Skeletal muscle cell (primary cell): ENCODE data around the gene MYRF.

Experiments used
- DNase-seq: peaks from one replicate; pipeline ENCODE4 v3.0.0-alpha.2; 2010; ENCODE audit warnings: low read depth
- H3K4me3 ChIP-seq: 2 replicates; pipeline ENCODE4 v1.5.1; 2011; ENCODE audit warnings: low read depth, mild to moderate bottlenecking, control low read depth, low read length, moderate library complexity

The MYRF gene

DNA sequence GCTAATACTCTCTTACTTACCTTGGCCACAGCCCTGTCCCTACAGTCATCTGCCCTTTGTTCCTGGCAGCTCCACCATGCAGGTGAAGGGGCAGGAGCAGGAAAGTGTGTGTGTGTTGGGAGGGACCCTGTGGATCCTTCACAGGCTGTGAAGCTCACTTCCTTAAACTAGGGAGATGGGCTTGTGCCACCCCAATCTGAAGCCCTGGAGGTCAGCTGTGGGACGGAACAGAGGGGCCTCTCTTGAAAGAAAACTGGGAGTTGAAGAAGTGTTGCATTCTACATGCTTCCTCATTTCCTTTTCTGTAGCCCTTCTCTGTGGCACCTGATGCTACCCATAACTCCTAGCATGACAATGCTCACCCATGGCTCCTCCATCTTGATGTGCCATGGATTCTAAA, 52.7 kb downstream of the MYRF start:
- no peak for DNase-seq
- H3K4me3 ChIP-seq: no peak overlapping the region

GRCh38 chr11:61806785-61807184, 54.3 kb downstream of the MYRF start:
- no peak overlapping the region for H3K4me3 ChIP-seq
- DNase-seq: no peak

DNA sequence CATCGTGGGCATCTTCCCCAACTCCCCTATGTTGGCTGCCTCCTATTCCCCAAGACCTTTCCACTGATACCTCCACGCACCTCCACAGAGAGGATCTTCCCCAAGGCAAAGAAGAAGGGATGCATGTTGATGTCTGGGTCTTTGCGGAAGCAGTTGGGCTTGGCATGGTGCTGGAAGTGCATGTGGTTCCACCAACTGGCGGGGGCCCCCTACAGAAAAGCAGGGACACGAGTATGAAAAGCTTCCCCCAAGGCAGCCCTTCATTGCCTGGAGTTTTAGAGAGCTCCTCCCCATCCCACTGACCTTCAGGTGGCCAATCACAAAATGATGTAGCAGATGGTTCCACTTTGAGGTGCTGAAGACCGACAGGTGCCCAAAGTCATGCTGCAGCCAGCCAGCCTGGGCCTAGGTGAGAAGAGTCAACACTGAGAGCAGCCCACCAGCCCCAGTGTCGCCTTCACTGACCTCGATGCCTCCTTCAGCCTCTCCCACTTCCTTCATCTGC, 58.3 kb downstream of the MYRF start:
- H3K4me3 ChIP-seq: no peak overlapping the region
- DNase-seq: no peak

DNA sequence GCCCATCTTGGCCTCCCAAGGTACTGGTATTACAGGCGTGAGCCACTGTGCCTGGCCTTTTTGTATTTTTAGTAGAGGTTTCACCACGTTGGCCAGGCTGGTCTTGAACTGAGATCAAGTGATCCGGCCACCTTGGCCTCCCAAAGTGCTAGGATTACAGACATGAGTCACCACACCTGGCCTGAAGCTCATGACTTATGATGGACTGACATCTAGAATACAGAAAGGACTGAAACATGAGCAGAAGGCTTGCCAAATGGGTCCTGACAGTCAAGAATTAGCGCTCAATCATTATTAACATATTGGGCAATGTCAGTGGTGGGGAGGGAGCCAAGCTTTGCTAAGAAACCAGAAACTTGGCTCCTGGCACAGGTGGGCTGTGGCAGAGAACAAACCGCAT, 59.4 kb downstream of the MYRF start:
- DNase-seq: no peak
- no peak overlapping the region for H3K4me3 ChIP-seq

GRCh38 chr11:61812736-61813411, 60.4 kb downstream of the MYRF start:
- no peak overlapping the region for H3K4me3 ChIP-seq
- no peak for DNase-seq

- no peak for DNase-seq
- peak overlapping the region; percentile 74 for H3K4me3 ChIP-seq
These were observed 62.0 kb downstream of the MYRF start for GRCh38 chr11:61814247-61814957.

DNA sequence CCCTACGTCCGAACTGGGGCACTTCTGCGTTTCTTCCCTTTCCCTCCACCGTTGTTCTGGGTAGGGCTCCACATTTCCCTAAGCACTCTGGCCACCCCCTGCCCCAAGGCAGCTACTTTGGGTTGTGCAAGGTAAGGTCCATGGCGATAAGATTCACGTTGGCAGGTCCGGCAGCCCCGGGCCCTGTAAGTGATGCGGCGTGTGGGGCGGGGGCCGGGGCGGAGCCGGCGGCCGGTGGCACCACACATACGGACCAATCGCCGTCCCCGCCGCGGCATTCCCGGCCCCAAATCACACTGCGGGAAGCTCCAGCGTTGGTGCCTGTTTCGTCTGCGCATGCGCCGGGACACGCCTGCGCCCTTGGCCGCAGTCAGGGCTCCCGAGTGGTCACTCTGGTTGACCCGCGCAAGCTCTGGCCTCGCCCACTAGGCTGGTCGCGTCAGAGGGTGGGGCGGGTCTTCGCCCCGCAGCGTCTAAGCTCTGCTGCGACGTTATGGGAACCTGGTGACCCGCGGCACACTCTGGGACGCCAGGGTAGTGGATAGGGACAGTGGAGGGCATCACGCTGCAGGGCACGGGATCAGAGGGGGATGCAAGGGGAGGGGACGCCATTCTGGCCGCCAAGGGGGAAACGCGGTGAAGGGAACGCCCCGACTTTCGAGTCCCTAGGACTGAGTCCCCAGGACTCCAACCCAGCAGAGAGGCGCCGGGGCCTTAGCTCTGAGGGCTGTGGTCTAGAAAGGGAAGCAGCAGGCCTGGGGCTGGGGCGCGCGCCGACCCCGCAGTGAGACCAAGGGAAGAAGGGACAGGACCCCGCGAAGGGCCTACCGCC, 62.7 kb downstream of the MYRF start:
- peak overlapping the region; percentile 74 for H3K4me3 ChIP-seq
- peak; percentile 91 for DNase-seq

GRCh38 chr11:61815790-61816735, 63.6 kb downstream of the MYRF start:
- no peak for DNase-seq
- H3K4me3 ChIP-seq: peak overlapping the region; percentile 74

GRCh38 chr11:61816736-61817455, 64.5 kb downstream of the MYRF start, which contains the start of gene FADS1:
Gene FADS1, minus strand, starts transcription at chr11:61817003. Its CDS starts 74 bp downstream, at chr11:61816929.
- peak within 1 kb of the TSS; percentile 74 for H3K4me3 ChIP-seq
- peak; percentile 90 for DNase-seq

GRCh38 chr11:61817471-61818202, 65.2 kb downstream of the MYRF start:
- no peak for DNase-seq
- peak overlapping the region; percentile 74 for H3K4me3 ChIP-seq

- no peak overlapping the region for H3K4me3 ChIP-seq
- DNase-seq: no peak
These were observed 67.7 kb downstream of the MYRF start for GRCh38 chr11:61820174-61820573.

DNA sequence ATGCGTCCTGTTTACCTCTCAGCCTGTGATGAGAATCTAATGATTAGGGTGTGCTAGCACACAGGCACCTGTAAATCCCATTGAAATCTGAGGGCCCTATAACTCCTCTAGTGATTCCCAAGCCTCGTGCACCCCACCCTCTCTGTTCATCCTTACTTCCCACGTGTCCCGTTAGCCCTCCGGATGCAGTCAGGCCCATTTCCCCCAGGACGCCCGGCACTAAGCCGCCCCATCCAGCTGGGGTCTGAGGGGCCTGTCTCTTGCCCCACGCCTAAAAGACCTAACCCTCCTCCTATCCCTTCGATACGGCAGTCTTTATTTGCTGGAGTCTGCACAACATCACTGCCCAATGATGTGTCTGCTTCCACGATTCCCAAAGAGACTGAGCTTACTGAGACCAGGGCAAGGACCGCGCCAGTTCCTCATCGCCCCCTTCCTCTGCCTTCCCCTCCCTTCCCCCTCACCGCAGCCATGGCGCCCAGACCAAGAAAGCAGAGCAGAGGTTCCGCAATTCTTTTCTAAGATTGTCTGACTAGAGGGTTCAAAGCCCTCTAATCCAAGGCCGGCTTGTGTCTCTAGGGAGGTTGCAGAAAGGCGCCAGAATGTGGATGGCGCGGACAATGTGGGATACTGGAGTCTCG, 74.6 kb downstream of the MYRF start:
- DNase-seq: no peak

DNA sequence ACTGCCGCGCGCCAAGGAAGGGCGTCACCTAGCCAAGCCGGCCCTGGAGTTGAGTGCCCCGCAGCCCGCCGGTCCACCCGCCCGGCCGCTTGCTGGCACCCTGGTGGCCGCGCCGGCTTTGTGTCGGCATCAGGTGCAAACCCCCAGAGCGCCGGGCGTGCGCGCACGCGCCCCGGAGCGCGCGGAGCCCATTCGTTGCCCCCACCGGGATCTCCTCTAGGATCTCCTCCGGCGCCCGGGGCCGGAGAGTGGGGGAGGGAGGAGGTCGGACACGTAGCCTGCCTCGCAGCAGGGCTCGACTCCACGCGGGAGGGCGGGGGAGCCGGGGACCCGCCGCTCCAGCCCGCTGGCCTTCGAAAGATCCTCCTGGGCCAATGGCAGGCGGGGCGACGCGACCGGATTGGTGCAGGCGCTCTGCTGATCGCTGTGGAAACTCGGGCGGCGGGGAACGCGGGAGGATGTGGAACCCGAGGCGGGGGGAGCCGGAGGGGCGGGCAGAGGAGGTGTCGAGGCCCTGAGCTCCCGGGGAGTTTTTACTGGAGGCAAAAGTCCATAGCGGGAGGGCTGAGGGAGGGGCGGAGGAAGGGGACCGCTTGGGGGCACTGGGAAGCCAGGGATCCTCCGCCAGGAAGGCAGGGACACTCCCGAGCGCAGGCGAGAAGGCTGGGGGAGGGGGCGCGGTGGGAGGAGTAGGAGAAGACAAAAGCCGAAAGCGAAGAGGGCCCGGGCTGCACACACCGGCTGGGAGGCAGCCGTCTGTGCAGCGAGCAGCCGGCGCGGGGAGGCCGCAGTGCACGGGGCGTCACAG, 75.3 kb downstream of the MYRF start, which contains the start of gene FADS2:
Gene FADS2, plus strand, starts transcription at position 730 of the 808 bp plus-strand sequence. CDS start 91 bp downstream, outside the sequence.
- peak; percentile 92 for DNase-seq
- H3K4me3 ChIP-seq: peak within 1 kb of the TSS; percentile 94

More for the DNA sequence above, 74.6 kb downstream of the MYRF start:
- H3K4me3 ChIP-seq: peak overlapping the region; percentile 94

DNA sequence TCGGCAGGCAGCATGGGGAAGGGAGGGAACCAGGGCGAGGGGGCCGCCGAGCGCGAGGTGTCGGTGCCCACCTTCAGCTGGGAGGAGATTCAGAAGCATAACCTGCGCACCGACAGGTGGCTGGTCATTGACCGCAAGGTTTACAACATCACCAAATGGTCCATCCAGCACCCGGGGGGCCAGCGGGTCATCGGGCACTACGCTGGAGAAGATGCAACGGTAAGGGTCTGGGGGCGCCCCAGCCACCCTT, 75.9 kb downstream of the MYRF start:
- H3K4me3 ChIP-seq: peak overlapping the region; percentile 94
- no peak for DNase-seq

DNA sequence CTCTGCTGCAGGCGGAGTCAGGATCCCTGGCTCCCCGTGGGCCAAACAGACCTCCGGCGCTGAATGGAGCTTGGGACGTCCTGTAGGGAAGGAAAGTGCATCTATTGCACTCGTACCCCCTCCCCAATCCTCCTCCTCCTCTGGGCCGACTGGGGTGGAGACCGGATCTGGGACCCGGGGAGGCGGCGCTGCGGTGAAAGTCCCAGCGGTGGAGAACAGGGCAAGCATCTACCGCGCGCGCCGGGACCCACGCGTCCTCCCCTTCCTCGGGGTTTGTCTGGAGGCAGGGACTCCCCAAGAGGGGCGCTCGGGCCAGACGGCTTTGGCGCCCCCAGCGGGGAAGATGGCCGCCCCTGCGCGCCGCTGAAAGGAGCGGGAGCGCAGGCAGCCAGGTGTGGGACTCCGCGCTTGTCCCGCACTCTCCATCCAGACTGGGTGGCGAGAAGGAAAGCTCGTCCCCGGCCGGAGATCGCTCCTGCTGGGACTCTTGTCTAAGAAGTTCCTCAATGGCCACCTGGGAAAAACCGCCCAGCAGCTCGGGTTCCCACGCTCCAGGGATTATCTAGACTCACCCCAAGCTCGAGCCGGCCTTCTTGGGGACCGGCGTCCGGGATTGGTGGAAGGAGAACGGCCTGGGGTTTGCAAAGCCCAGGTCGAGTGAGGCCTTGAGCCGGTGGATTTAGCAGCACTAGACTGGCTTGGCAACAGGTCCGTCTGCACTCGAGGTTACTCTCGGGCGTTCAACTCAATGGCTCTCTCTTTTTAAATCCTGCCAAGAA, 76.4 kb downstream of the MYRF start:
- H3K4me3 ChIP-seq: peak overlapping the region; percentile 94
- no peak for DNase-seq

- H3K4me3 ChIP-seq: peak overlapping the region; percentile 94
- DNase-seq: no peak
These were observed 77.4 kb downstream of the MYRF start for GRCh38 chr11:61829806-61830205.
